Measurements from ENCODE around the gene BLACAT1. TPM values are rescaled to one million over a fixed set of nuclear protein-coding genes. Genes with fewer than 3 reads are reported as not detected.

Gene BLACAT1
- polyA plus RNA-seq, 1 of the 3 experiments (the other 2 are of a cell fraction), result not detected

- TF ChIP-seq, protein P1, sequence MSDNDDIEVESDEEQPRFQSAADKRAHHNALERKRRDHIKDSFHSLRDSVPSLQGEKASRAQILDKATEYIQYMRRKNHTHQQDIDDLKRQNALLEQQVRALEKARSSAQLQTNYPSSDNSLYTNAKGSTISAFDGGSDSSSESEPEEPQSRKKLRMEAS (IDR thresholded peaks at IDR 0.05; ENCODE audit: low read depth), result no peak
- TF ChIP-seq POLR2AphosphoS5 (IDR thresholded peaks at IDR 0.05; ENCODE audit: low read depth, low read length) (no peak), SMC3 (IDR thresholded peaks at IDR 0.05; ENCODE audit: low read depth, low read length) (no peak), TAF1 (IDR thresholded peaks at IDR 0.05; ENCODE audit: borderline replicate concordance, low read depth, low read length) (no peak), FOSL2 (IDR thresholded peaks at IDR 0.05; ENCODE audit: borderline replicate concordance, low read depth) (no peak), MXI1 (IDR thresholded peaks at IDR 0.05; ENCODE audit: low read depth, low read length) (no peak), PBX3 (IDR thresholded peaks at IDR 0.05) (no peak), USF2 (IDR thresholded peaks at IDR 0.05; ENCODE audit: borderline replicate concordance, low read depth, low read length) (no peak), GABPA (IDR thresholded peaks at IDR 0.05; ENCODE audit: low read depth) (no peak), ZBTB33 (IDR thresholded peaks at IDR 0.05; ENCODE audit: borderline replicate concordance, low read depth) (no peak), RFX5 (IDR thresholded peaks at IDR 0.05; ENCODE audit: low read length) (no peak), CHD2 (IDR thresholded peaks at IDR 0.05; ENCODE audit: low read length, partially characterized antibody) (no peak)
- TF ChIP-seq, protein P2, sequence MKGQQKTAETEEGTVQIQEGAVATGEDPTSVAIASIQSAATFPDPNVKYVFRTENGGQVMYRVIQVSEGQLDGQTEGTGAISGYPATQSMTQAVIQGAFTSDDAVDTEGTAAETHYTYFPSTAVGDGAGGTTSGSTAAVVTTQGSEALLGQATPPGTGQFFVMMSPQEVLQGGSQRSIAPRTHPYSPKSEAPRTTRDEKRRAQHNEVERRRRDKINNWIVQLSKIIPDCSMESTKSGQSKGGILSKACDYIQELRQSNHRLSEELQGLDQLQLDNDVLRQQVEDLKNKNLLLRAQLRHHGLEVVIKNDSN (IDR thresholded peaks at IDR 0.05; ENCODE audit: borderline replicate concordance, low read depth), result no peak
Observed at GRCh38 chr1:205424901-205425600, 30.8 kb downstream of the BLACAT1 start (continued).

- no peaks in the 10 kb centered on the region for H4K20me1 ChIP-seq (ENCODE audit: insufficient read depth)
- ChIA-PET POLR2A (no interaction called here), CTCF (interaction anchor here (0.8 to 6.1 kb wide), 9 partner anchors 14 to 101 kb away, joined by 3 to 49 read pairs (median 3); no protein-coding TSS in a partner anchor)
- H3K79me2 ChIP-seq (ENCODE audit: insufficient read depth), result no peaks in the 10 kb centered on the region
- 57% methylated on average over 6 of the region's 6 CpGs for WGBS (ENCODE audit: low lambda C conversion rate)
- H3K4me2 ChIP-seq, result no peak overlapping the region
- peaks cover 36% of the 10 kb centered on the region for H3K27me3 ChIP-seq (ENCODE audit: insufficient read depth)
- no peaks in the 10 kb centered on the region for H3K9me2 ChIP-seq
- no peaks in the 10 kb centered on the region for H3K36me3 ChIP-seq (replicated peaks in 1 of 2; ENCODE audit: control insufficient read depth in 1 of 2, insufficient read depth in 2 of 2, low read length in 1 of 2)
- no peaks in the 10 kb centered on the region for H3K9me3 ChIP-seq
- DNase-seq, result no peak
- H3K27ac ChIP-seq (ENCODE audit: low read depth in 2 of 2, low read length in 1 of 2), result no peak overlapping the region
- H3F3A ChIP-seq (replicated peaks; ENCODE audit: insufficient read depth), result no peaks in the 10 kb centered on the region
- H2AFZ ChIP-seq (ENCODE audit: low read depth), result no peak overlapping the region
- no peak overlapping the region for H3K4me3 ChIP-seq (ENCODE audit: low read depth in 2 of 2, low read length in 1 of 2)
- peaks cover 0 to 11% of the 10 kb centered on the region in 2 experiments; a peak in 2 of 4 replicates for H3K4me1 ChIP-seq (ENCODE audit: control insufficient read depth in 1 of 2, insufficient read depth in 2 of 2, low read depth in 1 of 2, low read length in 1 of 2)
- H3K9ac ChIP-seq, result no peak overlapping the region
- TF ChIP-seq, protein P3, sequence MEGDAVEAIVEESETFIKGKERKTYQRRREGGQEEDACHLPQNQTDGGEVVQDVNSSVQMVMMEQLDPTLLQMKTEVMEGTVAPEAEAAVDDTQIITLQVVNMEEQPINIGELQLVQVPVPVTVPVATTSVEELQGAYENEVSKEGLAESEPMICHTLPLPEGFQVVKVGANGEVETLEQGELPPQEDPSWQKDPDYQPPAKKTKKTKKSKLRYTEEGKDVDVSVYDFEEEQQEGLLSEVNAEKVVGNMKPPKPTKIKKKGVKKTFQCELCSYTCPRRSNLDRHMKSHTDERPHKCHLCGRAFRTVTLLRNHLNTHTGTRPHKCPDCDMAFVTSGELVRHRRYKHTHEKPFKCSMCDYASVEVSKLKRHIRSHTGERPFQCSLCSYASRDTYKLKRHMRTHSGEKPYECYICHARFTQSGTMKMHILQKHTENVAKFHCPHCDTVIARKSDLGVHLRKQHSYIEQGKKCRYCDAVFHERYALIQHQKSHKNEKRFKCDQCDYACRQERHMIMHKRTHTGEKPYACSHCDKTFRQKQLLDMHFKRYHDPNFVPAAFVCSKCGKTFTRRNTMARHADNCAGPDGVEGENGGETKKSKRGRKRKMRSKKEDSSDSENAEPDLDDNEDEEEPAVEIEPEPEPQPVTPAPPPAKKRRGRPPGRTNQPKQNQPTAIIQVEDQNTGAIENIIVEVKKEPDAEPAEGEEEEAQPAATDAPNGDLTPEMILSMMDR (IDR thresholded peaks at IDR 0.05), result no peak
- TF ChIP-seq TCF12 (IDR thresholded peaks at IDR 0.05), result no peak
- TF ChIP-seq ZBTB33 (IDR thresholded peaks at IDR 0.05; ENCODE audit: borderline replicate concordance, low read depth), result no peak
- TF ChIP-seq NFIC (IDR thresholded peaks at IDR 0.05; ENCODE audit: borderline replicate concordance), result no peak
- TF ChIP-seq, protein P4, sequence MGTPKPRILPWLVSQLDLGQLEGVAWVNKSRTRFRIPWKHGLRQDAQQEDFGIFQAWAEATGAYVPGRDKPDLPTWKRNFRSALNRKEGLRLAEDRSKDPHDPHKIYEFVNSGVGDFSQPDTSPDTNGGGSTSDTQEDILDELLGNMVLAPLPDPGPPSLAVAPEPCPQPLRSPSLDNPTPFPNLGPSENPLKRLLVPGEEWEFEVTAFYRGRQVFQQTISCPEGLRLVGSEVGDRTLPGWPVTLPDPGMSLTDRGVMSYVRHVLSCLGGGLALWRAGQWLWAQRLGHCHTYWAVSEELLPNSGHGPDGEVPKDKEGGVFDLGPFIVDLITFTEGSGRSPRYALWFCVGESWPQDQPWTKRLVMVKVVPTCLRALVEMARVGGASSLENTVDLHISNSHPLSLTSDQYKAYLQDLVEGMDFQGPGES (IDR thresholded peaks at IDR 0.05; ENCODE audit: low read depth, low read length), result no peak
- TF ChIP-seq GABPA (IDR thresholded peaks at IDR 0.05; ENCODE audit: low read depth), result no peak
- no peak for TF ChIP-seq TEAD4 (IDR thresholded peaks at IDR 0.05; ENCODE audit: borderline replicate concordance, insufficient read depth)
- no peak for TF ChIP-seq EP300 (IDR thresholded peaks at IDR 0.05; ENCODE audit: borderline replicate concordance in 1 of 2, low read depth in 1 of 2, low read length in 1 of 2)
Observed at GRCh38 chr1:205423814-205424399, 31.9 kb downstream of the BLACAT1 start.
